Erythroblast (primary cell): ENCODE results near the gene PDZD8.

Experiments
- GATA1 ChIP-seq: IDR thresholded peaks from 2 replicates; pipeline ENCODE4 v1.6.1; 2011; ENCODE audit warnings: low read depth, mild to moderate bottlenecking, control low read depth, low read length, moderate library complexity
- POLR2A ChIP-seq: IDR thresholded peaks from 2 replicates; pipeline ENCODE4 v1.6.1; 2011; ENCODE audit warnings: mild to moderate bottlenecking, low read length

DNA sequence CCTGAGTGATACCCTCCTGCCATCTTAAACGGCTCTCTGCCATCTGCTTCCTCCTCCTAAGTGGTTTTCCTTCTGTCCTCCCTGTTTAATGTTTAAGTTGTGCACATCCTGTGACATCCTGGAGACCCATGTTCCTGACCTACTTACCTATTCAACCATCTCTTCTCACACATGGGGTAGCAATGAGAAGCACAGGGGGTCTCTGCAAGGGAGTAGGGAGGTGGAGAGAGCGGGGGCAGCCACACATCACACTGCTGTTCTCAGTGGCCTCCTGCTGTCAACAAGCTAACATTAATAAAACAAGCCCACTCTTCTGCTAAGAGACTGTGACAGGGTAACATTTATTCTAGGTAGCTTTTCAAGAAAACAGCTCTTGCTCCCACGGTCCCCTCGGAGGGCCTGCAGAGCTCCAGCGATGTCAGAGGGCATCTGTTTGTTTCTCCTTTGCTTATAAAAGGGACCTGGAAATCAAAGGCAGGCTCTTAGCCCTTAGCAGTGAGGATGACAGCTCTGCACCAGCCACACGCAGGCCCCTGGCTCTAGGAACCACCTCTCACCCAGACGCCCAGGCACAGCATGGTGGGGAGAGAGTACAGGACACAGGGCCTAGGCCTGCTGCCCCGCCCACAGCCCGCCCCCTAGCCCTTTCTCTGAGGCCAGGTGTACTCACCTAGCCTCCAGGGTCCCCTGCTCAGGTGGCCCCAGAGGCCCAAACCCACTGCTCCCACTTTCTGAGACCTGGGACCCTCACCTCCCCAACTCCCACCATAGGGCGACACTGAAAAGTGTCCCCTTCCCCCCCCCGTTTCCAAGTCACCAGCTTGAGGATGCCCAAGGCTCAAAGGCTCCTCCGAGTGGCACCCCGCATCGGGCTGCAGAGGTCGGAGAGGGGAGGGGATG is 135.3 kb downstream of the PDZD8 start:
- TF ChIP-seq POLR2A (no peak), GATA1 (no peak)
